ENCODE data around the gene TAGLN3. TPM values are rescaled to one million over a fixed set of nuclear protein-coding genes. Genes with fewer than 3 reads are reported as not detected.

The TAGLN3 gene
- total RNA-seq, 1 experiment from 2014 or later = not detected

DNA sequence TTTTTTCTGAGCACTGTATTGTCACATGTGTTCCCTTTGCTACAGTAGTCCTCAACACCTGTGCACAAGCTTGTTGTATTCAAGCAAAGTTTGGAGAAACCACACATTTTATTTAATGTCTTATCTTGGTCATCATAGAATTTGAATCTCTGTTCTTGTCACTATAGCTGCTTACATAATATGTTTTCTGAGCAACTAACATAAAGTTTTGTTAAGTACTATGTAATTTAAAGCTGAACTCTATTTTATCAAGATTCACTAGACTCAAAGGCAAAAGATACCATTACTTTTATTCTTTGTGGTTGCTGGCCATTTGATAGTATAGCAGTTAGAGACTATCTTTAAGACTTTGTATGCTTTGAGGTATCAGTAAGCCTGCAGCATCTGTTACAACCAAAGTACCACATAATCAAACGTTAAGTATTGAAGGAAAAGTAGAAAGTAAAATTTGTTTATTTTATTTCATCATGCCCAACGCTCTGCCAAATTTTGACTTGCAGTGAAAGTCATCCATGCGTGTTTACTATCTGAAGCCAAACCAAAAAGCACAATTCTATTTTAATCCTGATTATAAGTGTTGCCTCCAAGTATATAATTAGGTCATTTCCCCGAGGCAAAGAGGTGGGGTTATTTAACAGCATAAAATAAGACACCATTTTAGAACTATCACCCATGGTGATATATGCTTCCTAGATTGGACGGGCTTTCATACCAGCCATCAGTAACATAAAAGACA lies 30.2 kb upstream of the TAGLN3 start:
- no peaks in the 10 kb centered on the region for H3K4me1 ChIP-seq (ENCODE audit: control insufficient read depth, insufficient read depth, low read length)
- ChIA-PET CTCF (interaction anchor here (0.6 to 1.7 kb wide), 4 partner anchors 10 to 264 kb away, joined by 3 to 17 read pairs (median 7); partner anchors contain the start of gene ABHD10), POLR2A (no interaction called here)
- TF ChIP-seq SIN3A (IDR thresholded peaks at IDR 0.05; ENCODE audit: borderline replicate concordance, insufficient read depth, low read depth, low read length) (no peak), TCF7L2 (IDR thresholded peaks at IDR 0.05; ENCODE audit: low read depth, low read length) (no peak), POLR2AphosphoS5 (IDR thresholded peaks at IDR 0.05; ENCODE audit: low read depth, low read length) (no peak)
- TF ChIP-seq, protein P1, sequence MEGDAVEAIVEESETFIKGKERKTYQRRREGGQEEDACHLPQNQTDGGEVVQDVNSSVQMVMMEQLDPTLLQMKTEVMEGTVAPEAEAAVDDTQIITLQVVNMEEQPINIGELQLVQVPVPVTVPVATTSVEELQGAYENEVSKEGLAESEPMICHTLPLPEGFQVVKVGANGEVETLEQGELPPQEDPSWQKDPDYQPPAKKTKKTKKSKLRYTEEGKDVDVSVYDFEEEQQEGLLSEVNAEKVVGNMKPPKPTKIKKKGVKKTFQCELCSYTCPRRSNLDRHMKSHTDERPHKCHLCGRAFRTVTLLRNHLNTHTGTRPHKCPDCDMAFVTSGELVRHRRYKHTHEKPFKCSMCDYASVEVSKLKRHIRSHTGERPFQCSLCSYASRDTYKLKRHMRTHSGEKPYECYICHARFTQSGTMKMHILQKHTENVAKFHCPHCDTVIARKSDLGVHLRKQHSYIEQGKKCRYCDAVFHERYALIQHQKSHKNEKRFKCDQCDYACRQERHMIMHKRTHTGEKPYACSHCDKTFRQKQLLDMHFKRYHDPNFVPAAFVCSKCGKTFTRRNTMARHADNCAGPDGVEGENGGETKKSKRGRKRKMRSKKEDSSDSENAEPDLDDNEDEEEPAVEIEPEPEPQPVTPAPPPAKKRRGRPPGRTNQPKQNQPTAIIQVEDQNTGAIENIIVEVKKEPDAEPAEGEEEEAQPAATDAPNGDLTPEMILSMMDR (IDR thresholded peaks at IDR 0.05) = no peak
- TF ChIP-seq, protein P2, sequence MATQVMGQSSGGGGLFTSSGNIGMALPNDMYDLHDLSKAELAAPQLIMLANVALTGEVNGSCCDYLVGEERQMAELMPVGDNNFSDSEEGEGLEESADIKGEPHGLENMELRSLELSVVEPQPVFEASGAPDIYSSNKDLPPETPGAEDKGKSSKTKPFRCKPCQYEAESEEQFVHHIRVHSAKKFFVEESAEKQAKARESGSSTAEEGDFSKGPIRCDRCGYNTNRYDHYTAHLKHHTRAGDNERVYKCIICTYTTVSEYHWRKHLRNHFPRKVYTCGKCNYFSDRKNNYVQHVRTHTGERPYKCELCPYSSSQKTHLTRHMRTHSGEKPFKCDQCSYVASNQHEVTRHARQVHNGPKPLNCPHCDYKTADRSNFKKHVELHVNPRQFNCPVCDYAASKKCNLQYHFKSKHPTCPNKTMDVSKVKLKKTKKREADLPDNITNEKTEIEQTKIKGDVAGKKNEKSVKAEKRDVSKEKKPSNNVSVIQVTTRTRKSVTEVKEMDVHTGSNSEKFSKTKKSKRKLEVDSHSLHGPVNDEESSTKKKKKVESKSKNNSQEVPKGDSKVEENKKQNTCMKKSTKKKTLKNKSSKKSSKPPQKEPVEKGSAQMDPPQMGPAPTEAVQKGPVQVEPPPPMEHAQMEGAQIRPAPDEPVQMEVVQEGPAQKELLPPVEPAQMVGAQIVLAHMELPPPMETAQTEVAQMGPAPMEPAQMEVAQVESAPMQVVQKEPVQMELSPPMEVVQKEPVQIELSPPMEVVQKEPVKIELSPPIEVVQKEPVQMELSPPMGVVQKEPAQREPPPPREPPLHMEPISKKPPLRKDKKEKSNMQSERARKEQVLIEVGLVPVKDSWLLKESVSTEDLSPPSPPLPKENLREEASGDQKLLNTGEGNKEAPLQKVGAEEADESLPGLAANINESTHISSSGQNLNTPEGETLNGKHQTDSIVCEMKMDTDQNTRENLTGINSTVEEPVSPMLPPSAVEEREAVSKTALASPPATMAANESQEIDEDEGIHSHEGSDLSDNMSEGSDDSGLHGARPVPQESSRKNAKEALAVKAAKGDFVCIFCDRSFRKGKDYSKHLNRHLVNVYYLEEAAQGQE (IDR thresholded peaks at IDR 0.05; ENCODE audit: insufficient read depth in 1 of 2, low read depth in 2 of 2, low read length in 1 of 2) = no peak
- ATAC-seq = no peak
- intact Hi-C loops (cut with micrococcal nuclease; ENCODE audit: unreplicated experiment) (no loop called here), in situ Hi-C loops (cut with HindIII; ENCODE audit: low pct_unique_long_range_greater_than_20kb, low sequenced_read_pairs) (no loop called here)
- H3K27ac ChIP-seq (ENCODE audit: low read length) = no peak overlapping the region
- no peak for DNase-seq (ENCODE audit: low read depth, low spot score)
- H3K9me3 ChIP-seq (ENCODE audit: control insufficient read depth, insufficient read depth, low read depth, low read length) = no peaks in the 10 kb centered on the region
- no TSS peak for BruUV-seq (replicated peaks)
- H3K4me3 ChIP-seq (ENCODE audit: low read depth in 2 of 2, low read length in 2 of 2) = no peak overlapping the region
- no peaks in the 10 kb centered on the region for H3K36me3 ChIP-seq (ENCODE audit: control insufficient read depth, insufficient read depth, low read length)
- 0 out of 2 replicates have a peak, but pooled peaks cover 3% of the 10 kb centered on the region for H3K27me3 ChIP-seq (ENCODE audit: control insufficient read depth, insufficient read depth, low read length)

DNA sequence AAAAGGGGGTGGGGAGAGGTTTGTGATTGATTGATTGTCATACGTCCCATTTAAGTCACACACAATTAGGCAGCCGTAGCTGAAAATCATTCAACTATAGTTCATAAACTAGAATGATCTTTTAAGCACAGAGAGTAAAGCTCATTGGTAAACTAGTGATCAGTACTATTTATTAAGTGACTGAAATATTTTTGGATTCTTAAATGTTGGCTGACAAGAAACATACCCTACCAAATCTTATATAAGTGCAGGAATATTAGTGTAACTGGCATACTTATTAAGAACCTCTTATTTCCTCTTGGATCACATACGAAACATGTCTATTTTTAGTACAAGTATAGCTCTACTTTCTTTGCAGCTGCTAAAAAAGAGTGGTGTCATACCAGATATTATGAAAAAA lies 28.3 kb upstream of the TAGLN3 start:
- Histone ChIP-seq H3K27me3 (ENCODE audit: control insufficient read depth, insufficient read depth, low read length) (peaks cover 6% of the 10 kb centered on the region; the same call in 1 of the 2 replicates), H3K4me1 (ENCODE audit: control insufficient read depth, insufficient read depth, low read length) (no peaks in the 10 kb centered on the region), H3K27ac (ENCODE audit: low read length) (no peak overlapping the region), H3K9me3 (ENCODE audit: control insufficient read depth, insufficient read depth, low read depth, low read length) (no peaks in the 10 kb centered on the region), H3K36me3 (ENCODE audit: control insufficient read depth, insufficient read depth, low read length) (no peaks in the 10 kb centered on the region), H3K4me3 (ENCODE audit: low read depth in 2 of 2, low read length in 2 of 2) (no peak overlapping the region)
- DNase-seq (ENCODE audit: low read depth, low spot score) (no peak), ATAC-seq (no peak)
- in situ Hi-C loops (cut with HindIII; ENCODE audit: low pct_unique_long_range_greater_than_20kb, low sequenced_read_pairs) (no loop called here), intact Hi-C loops (cut with micrococcal nuclease; ENCODE audit: unreplicated experiment) (no loop called here)
- ChIA-PET CTCF (interaction anchor here (2.2 kb wide), 1 partner anchor 254 kb away, joined by 8 read pairs; no protein-coding TSS in a partner anchor), POLR2A (no interaction called here)
- BruUV-seq (replicated peaks) = no TSS peak
- TF ChIP-seq, protein P1 (IDR thresholded peaks at IDR 0.05) = no peak
- TF ChIP-seq POLR2AphosphoS5 (IDR thresholded peaks at IDR 0.05; ENCODE audit: low read depth, low read length) = no peak
- TF ChIP-seq SIN3A (IDR thresholded peaks at IDR 0.05; ENCODE audit: borderline replicate concordance, insufficient read depth, low read depth, low read length) = no peak
- no peak for TF ChIP-seq TCF7L2 (IDR thresholded peaks at IDR 0.05; ENCODE audit: low read depth, low read length)
- TF ChIP-seq, protein P2 (IDR thresholded peaks at IDR 0.05; ENCODE audit: insufficient read depth in 1 of 2, low read depth in 2 of 2, low read length in 1 of 2) = no peak
